ENCODE measurements around the gene ZNF543. TPM values are rescaled to one million over a fixed set of nuclear protein-coding genes. Genes with fewer than 3 reads are reported as not detected.

Gene ZNF543
- total and polyA plus RNA-seq, 9 of the 15 experiments (the other 6 are each of a cell fraction or from before 2014, with no cell fraction given) = 0.14 to 5.5 (median 2.4) TPM

- TF ChIP-seq ZBTB12 (CRISPR knock-in tag; IDR thresholded peaks at IDR 0.05) (peak; percentile 89), RBM34 (IDR thresholded peaks at IDR 0.05; ENCODE audit: borderline replicate concordance, insufficient read depth, low read length) (no peak), ZNF780A (CRISPR knock-in tag; IDR thresholded peaks at IDR 0.05) (no peak), KLF6 (CRISPR knock-in tag; IDR thresholded peaks at IDR 0.05; ENCODE audit: borderline replicate concordance) (no peak), ZSCAN32 (CRISPR knock-in tag; IDR thresholded peaks at IDR 0.05) (no peak), L3MBTL2 (IDR thresholded peaks at IDR 0.05) (peak; percentile 97), UBTF (IDR thresholded peaks at IDR 0.05; ENCODE audit: borderline replicate concordance in 1 of 2, low read depth in 2 of 2, low read length in 2 of 2) (no peak), FOXK2 (conservative IDR thresholded peaks at IDR 0.05 in 1 of 2, IDR thresholded peaks at IDR 0.05 in 1 of 2; ENCODE audit: low read depth in 2 of 2) (0 out of 4 replicates have a peak, but pooled peaks of 1 of the 2 experiments have one; percentile 21), NR2C2 (CRISPR knock-in tag; IDR thresholded peaks at IDR 0.05) (no peak), NR2C2 (tag; IDR thresholded peaks at IDR 0.05) (peak; percentile 65), USF1 (CRISPR knock-in tag; IDR thresholded peaks at IDR 0.05) (no peak), MBD2 (IDR thresholded peaks at IDR 0.05; ENCODE audit: borderline replicate concordance, low read depth) (peak; percentile 52; the same call in 1 of the 2 replicates), RBFOX2 (IDR thresholded peaks at IDR 0.05; ENCODE audit: low read depth, low read length) (peak; percentile 70), ZBTB11 (CRISPR knock-in tag; IDR thresholded peaks at IDR 0.05) (no peak), KLF16 (IDR thresholded peaks at IDR 0.05) (no peak), ZNF830 (CRISPR knock-in tag; IDR thresholded peaks at IDR 0.05) (no peak), CSDE1 (IDR thresholded peaks at IDR 0.05) (no peak), ZNF644 (tag; IDR thresholded peaks at IDR 0.05; ENCODE audit: low read depth) (no peak)
Measured at GRCh38 chr19:57350877-57351805, 30.9 kb downstream of the ZNF543 start, which contains the start of gene ZNF304 (continued).
